G401.6 (cell line): ENCODE results near the gene SP9.

Source experiments
- FAIRE-seq: peaks from 2 replicates; lab custom pipeline; 2012; peaks lifted over from hg19 to GRCh38; lab: Jason Lieb, UNC

SP9 gene

GRCh38 chr2:174333372-174334277 is 1.1 kb upstream of the SP9 start:
- FAIRE-seq, result no peak

GRCh38 chr2:174334278-174334715 is 457 bp upstream of the SP9 start:
- no peak for FAIRE-seq

DNA sequence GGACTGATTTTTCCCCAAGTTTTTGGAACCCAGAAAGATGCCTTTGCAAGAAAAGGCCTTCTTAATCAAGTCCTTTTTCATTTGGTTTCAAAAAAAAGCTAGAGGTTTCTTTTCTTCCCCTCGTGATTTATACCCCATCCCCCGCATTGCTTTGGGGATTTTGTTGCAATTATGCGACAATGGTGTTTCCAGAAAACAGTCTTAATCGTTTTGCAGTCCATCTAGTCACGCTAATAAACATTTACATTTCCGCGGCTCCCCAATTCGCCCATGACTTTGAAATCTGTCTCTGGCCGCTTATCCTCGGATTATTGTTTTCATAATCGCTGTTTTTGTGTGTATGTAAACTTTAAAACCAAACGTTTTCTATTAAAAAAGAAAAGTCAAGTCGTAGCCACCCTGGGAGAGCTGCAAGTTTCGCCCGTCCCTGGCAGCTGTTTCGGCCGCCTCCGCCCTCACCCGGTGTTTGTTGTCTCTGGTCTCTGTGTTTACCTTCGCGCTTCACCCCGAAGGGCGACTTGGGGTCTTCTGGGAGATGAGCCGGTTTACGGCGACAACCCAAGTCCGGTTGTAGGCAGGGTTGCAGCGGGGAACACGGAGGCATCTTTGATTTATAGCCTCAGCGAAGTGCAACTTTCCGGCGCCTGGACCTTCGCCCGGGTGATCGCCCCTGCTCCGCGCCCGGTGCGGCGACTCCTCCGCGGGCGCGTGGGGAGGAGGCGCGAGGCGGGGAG is 667 bp downstream of the SP9 start:
- no peak for FAIRE-seq

GRCh38 chr2:174335988-174336500 is 1.3 kb downstream of the SP9 start:
- FAIRE-seq, result no peak

GRCh38 chr2:174336501-174337336 is 2.0 kb downstream of the SP9 start:
- FAIRE-seq, result no peak

DNA sequence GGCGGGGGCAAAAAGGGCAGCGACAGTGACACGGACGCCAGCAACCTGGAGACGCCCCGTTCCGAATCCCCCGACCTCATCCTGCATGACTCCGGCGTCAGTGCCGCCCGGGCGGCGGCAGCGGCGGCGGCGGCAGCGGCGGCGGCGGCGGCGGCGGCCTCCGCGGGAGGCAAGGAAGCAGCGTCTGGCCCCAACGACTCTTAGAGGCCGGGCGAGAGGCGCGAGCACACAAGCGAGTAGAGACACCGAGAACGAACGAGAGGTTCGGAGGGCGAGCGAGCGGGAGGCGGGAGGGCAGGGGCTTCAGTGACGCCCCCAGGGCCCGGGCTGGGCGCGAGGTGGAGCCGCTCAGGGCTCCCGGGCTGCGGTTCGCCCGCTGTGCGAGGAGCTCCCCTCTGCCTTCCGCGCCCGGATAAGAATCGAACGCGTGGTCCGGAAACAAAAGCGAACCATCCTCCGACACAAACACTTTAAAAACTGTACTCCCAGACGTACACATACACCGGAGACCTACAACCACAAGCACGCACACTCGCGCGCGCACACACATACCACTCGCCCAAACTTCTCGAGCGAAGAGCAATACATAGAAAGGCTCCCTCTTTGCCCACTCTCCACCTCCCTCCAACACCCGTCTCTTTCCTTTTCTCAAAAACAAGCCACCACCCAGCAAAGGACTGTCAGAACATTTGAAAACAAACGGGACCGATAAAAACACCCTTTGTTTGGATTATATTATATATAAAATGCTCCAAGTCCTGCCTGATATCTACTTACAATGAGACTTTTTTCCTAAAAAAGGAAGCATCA is 2.8 kb downstream of the SP9 start:
- FAIRE-seq, result no peak

DNA sequence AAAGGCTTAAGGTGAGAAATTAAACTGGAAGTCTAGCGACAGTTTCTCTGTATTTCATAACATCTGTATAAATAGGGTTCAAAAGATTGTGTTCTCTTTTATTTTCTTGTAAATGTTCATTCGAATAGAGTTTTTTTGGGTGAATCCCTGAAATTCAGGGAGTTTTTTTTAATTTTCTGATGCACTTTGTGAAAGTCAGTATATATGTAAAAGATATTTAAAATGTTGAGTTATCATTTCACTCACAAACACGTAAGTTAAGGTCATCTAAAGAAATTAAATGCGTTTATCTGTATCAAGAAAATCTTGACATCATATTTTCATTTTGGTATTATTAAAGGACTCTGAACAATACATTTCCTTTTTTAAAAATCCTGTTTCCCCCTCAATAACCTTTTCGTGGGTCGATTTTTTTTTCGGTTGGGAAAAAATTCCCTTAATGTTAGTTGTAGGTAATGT is 3.4 kb downstream of the SP9 start:
- FAIRE-seq, result no peak

GRCh38 chr2:174338671-174339560 is 4.2 kb downstream of the SP9 start:
- FAIRE-seq, result no peak

DNA sequence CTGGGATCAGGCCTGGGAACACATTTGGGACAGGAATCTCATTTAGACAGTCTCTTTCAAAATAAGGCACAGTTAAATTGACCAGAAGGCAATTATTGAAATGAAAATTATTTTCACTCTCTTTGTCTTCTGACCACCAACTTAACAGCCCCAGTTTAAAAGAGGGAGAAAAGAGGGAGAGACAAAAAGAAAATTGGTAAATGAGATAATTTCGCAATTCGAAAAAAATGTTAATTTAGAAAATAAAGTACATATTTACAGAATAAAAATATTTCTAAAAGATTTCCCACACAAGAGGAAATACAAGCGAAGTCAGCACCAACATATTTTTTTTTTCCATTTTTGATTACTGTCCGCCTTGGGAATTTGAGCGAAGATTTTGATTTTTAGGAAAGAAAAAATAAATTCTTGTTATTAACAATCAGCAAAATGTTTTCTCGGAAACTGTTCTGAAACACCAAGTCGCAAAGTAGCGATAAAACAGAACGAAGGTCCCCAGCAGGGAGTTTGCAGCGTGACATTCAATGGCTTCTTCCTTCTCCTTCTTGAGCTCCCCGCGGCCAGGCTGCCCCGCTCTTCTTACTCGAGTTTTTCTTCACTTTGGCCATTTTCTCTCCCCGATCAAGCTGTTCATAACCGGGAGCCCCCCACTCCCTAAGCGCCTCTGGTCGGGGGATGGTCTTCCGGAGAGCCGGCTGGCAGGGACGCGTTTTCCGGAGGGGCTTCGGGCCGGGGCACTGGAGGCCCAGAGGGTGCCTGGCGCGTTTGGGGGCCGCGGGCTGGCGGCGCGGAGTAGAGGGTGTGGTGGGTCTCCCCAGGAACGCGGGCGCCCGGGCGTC is 5.0 kb downstream of the SP9 start:
- FAIRE-seq, result no peak

- no peak for FAIRE-seq
Observed at GRCh38 chr2:174340400-174341292, 5.9 kb downstream of the SP9 start.

GRCh38 chr2:174341293-174341994 is 6.7 kb downstream of the SP9 start:
- peak; percentile 94 for FAIRE-seq

- FAIRE-seq, result no peak
Observed at GRCh38 chr2:174341995-174342685, 7.4 kb downstream of the SP9 start.

DNA sequence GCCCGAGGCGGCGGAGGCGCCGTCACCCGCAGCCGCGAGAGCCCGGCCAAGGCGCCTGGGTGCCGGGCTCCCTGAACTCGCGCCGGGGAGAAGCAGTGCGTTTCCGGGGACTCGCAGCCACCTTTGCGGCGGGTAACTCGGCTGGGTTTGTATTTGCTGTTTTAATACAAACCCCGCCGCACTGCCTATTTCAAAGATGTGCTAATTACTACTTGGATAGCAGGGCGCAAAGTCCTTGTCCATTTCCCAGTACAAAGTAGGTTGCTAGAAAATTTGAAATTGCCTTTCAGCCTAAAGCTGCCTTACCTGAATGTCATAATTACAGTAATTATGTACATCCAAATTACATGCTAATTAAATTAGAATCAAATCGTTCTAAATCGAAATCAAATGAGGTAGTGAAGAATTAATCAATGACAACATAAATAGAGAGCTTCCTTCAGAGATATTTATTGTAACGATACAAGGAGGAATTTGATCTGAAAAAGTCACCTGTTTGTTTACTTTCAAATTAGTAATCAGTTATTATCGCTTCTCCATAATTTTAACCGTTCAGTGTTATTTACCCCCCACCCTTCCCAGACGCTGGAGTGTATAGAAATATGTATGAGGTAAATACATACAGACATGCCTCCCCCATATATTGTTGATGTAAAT is 8.1 kb downstream of the SP9 start:
- FAIRE-seq, result no peak

DNA sequence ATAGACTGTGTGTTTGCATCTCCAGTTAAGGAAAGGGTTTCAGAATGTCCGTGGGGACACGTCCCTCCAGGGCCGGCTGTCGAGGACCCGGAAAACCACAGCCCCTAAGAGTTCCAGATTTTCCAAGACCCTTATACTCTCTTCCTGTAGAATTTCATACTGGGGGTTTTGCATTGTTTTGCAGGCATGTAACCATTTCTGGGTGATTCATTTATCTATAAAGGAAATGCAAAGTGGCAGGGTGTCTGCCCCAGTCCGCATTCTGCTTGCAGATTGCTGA is 8.5 kb downstream of the SP9 start:
- no peak for FAIRE-seq

DNA sequence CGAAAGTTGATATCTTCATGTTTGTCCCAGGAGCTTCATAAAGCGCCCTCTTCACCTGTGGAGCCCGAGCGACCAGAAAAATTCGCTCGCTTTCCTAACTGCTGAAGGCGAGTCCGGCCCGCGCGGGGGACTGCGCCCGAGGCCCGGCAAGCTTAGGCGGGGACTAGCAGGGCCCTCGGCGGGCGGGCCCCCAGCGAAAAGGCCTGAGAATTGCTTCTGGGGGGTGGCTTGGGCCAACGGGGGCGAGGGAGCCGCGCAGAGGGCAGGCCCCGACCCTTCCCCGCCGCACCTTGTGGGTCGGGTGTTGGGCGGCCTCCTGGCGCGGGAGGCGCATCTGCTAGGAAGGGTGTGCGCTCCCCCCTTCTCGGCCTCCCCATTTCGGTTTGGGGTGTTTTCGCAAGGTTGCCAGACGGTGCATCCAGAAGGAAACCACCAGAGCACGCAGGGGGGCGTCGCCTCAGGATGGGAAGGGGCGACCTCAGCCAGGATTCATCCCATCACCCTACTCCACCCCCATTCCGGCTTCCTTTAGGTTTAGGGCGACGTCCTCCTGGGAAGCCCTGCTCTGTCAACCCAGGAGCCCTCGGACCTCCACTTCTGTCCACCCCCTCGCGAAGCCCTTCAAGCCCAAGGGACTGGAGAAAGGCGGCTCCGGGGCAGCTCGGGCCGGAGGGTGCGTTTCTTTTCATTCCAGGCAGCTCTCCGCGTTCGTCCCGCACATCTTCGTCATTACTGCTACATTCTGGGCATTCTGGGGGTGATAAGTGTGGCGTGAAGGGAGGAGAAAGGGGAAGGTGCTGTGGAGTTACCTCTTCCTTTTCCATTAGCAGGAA is 9.1 kb downstream of the SP9 start:
- no peak for FAIRE-seq
